Body of pancreas (tissue), 4 donors: ENCODE results near the gene CFAP157.

Source experiments
- CTCF ChIP-seq, 7 experiments: fragments of 450-650 bp in 4 of 7; fragments of 200-600 bp in 3 of 7; sonication (generic) in 3 of 7; IDR thresholded peaks; one replicate each; pipeline ENCODE4 v1.5.1; 2016 to 2019; ENCODE audit warnings: antibody characterized with exemption in 7 of 7
- POLR2A ChIP-seq, 3 donors: fragments of 450-650 bp; IDR thresholded peaks; one replicate each; pipeline ENCODE4 v1.6.1; 2016; ENCODE audit warnings: antibody characterized with exemption in 3 of 3, mild to moderate bottlenecking in 2 of 3

- TF ChIP-seq CTCF (IDR thresholded peaks at IDR 0.05) = no peak
- TF ChIP-seq POLR2A (IDR thresholded peaks at IDR 0.05) = no peak
Observed at GRCh38 chr9:127744398-127745110, 37.8 kb downstream of the CFAP157 start.
